Amniotic stem cell (primary cell): ENCODE measurements around the gene STAC3.

Experiments used
- DNase-seq: peaks from one replicate; lab custom pipeline; 2025; lab: John Stamatoyannopoulos, UW

The STAC3 gene

DNA sequence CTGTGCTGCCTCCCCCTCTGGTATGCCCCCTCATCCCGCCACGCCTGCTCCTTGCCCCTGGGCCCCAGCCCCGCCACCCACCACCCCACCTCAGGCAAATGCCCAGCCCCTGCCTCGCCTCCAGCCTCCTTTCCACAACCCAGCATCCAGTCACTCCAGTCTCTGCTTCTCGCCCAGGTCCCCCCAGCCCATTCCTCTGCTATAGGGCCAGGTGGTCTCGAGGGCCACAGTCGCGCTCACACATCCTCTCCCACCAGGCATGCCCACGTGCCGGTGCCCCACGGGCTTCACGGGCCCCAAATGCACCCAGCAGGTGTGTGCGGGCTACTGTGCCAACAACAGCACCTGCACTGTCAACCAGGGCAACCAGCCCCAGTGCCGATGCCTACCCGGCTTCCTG, 40.5 kb downstream of the STAC3 start:
- no peak for DNase-seq

DNA sequence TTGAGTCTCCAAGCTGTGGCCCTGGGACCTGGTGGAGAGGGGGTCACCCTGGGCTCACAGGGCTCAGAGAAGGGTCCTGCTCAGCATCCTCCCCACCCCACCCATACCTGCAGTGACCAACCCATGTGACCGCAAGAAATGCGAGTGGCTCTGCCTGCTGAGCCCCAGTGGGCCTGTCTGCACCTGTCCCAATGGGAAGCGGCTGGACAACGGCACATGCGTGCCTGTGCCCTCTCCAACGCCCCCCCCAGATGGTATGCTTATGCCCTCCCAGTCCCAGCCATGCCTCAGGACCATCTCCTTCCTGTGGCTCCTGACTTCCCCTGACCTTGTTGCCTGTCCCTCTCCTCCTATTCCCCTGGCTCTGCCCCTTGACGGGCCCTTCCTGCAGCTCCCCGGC, 41.1 kb downstream of the STAC3 start:
- DNase-seq: no peak

DNA sequence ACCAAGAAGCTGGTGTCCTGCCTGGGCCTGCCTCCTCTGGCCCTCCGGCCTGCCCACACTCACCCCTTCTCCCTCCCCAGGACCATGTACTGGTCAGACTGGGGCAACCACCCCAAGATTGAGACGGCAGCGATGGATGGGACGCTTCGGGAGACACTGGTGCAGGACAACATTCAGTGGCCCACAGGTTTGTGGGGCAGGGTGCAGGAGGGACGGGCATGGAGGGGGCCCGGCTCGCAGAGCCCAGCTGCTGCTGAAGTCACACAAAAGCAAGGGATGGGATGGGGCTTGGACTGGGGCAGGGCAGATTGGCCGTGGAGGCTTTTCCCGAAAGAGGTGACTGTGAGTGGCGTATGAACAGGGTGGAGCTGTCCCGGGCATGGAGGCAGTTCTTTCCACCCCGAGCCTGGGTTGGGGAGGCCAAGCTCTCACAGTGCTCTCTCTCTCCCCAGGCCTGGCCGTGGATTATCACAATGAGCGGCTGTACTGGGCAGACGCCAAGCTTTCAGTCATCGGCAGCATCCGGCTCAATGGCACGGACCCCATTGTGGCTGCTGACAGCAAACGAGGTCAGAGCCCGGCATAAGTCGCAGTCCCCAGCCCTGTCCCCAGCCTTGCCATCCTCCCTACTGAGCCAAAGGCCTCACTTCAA, 42.2 kb downstream of the STAC3 start:
- DNase-seq: no peak

DNA sequence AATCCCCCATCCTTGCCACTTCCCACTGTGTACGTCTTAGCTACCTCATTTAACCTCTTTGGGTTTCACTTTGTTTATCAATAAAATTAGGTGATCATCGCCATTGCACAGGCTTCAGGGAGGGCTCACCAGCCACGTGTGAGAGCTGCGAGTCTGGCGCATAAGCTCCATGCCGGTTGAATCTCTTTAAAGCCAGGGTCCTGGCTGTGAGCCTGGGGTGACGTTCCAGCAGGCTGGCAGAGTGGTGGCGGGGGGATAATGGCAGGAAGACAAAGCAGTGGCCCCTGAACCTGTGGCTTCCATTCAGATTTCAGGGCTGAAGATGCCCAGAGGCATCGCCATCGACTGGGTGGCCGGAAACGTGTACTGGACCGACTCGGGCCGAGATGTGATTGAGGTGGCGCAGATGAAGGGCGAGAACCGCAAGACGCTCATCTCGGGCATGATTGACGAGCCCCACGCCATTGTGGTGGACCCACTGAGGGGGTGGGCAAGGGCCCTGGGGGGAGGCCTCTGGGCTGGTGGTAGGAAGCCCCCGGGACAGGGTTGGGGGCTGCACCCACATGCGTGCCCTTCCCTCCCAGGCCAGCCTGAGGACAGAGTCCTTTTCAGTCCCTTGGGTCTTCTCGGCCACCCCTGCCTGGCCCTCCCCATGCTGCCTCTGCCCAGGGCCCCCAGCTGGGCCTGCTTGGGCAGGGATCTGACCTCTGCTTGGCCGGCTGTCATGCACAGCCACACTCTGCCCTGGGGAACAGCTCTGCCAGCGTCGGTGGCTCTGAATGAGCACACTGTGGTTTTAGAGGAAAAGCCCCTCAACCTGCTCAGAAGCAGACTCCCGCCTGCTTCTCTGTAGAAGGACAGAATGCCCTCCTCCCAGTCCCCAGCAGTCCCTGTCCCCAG, 43.0 kb downstream of the STAC3 start:
- no peak for DNase-seq

DNA sequence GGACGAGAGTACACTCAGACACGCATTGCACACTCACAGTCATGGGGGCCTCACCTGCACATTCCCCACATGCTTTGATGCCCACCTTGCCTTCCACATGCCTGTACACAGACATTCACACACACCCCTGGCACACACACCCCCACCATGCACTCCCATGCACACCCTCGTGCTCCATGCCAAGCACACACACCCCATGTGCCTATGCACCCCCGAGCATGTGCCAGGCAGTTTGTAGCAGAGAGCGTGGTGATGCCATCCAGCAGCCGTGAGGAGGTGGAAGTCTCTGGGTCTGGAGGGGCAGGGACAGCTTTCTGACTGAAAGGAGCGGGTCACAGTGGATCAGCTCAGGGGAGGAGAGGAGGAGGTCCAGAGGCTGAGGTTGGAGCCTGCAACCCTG, 45.1 kb downstream of the STAC3 start:
- DNase-seq: no peak

DNA sequence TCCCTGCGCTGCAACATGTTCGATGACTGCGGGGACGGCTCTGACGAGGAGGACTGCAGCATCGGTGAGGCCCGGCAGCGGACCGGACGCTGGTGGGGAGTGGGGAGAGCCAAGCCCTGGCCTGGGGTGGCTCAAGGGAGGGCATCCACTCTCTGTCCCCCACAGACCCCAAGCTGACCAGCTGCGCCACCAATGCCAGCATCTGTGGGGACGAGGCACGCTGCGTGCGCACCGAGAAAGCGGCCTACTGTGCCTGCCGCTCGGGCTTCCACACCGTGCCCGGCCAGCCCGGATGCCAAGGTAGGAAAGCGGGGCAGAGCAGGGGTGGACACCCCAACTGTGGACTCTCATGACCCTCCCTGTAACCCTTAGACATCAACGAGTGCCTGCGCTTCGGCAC, 45.8 kb downstream of the STAC3 start:
- no peak for DNase-seq

DNA sequence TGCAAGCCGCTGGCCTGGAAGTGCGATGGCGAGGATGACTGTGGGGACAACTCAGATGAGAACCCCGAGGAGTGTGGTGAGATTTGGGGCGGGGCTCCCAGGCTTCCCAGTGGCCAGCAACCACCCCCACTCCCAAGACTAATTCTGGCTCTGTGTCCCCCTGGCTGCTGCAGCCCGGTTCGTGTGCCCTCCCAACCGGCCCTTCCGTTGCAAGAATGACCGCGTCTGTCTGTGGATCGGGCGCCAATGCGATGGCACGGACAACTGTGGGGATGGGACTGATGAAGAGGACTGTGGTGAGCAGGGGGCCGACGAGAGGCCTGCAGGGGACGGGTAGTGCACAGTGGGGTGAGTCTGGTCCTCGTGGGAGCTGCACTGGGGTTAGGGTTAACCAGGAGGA, 46.5 kb downstream of the STAC3 start:
- DNase-seq: no peak

DNA sequence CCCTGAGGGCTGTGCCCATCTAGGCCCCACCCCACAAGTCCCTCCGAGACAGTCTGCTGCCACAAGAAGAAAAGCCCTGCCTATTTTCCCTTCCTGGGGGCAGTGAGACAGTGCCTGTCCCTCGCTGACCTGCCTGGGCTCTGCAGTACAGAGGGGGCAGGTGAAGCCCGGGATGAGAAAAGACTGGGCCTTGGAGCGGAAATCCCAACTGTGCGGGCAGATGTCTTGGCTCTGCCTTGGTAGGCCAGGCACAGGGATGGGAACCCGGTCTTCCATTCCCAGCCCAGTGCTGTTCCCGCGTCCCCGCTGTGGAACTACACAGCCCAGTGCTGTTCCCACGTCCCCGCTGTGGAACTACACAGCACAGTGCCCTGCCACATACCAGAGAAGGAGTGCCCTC, 47.2 kb downstream of the STAC3 start:
- no peak for DNase-seq

DNA sequence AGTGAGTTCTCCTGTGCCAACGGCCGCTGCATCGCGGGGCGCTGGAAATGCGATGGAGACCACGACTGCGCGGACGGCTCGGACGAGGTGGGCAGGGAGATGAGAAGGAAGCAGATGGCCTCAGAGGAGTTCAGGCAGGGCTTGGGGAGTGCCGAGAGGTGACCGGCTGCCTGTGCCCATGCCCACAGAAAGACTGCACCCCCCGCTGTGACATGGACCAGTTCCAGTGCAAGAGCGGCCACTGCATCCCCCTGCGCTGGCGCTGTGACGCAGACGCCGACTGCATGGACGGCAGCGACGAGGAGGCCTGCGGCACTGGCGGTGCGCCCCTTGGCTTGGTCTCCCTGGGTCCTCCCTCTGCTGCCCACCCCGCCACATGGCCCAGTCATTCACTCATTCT, 47.8 kb downstream of the STAC3 start:
- DNase-seq: no peak

DNA sequence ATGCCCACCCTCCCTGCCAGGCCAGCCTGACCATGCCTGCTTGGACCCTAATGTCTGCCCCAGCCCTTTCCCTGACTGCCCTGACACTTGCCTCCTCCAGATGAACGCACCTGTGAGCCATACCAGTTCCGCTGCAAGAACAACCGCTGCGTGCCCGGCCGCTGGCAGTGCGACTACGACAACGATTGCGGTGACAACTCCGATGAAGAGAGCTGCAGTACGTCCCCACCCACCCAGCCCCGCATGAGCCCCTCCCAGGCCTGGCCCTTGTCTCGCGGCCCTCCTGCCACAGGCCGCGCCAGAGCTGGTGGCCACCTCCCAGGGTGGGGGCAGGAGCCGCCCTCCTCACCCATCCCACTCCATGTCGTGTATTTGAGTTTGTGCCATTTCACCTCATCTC, 48.7 kb downstream of the STAC3 start:
- no peak for DNase-seq

DNA sequence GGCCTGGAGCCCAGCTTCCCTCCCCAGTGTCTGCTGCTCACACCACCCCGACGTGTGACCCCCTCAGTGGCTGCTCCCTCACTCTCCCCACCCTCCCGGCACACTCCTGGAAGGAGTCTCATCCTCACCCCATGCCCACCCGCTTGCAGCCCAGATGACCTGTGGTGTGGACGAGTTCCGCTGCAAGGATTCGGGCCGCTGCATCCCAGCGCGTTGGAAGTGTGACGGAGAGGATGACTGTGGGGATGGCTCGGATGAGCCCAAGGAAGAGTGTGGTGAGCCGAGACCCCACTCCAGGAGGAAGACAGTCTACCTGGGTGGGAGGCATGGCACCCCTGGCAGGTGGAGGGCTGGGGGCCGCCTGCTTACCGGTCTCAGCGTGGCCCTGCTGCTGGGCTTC, 49.4 kb downstream of the STAC3 start:
- no peak for DNase-seq

DNA sequence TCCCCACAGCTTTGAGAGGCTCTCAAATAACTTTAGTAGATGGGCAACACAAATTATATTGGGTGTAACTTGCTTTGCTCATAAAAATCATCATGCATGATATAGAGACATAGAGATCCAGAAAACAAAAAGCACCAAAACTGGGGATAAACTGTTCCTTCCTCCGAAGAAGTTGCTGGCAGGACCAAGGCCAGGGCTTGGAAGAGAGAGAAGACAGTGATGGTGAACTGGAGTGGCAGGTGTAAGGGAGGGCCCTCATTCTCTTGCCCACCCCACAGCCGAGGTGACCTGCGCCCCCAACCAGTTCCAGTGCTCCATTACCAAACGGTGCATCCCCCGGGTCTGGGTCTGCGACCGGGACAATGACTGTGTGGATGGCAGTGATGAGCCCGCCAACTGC, 49.8 kb downstream of the STAC3 start:
- no peak for DNase-seq

DNA sequence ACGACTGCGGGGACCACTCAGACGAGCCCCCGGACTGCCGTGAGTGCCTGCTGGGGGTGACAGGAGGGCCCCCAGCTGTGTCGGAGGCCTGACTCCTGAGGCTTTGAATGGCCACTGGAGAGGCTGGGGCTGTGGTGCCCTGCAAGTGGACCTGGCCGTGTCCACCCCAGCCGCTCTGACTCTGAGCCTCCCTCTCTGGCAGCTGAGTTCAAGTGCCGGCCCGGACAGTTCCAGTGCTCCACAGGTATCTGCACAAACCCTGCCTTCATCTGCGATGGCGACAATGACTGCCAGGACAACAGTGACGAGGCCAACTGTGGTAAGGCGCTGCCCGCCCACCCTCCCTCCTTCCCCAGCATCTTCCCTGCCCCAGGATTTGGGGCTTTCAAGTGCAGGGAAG, 50.5 kb downstream of the STAC3 start:
- no peak for DNase-seq

DNA sequence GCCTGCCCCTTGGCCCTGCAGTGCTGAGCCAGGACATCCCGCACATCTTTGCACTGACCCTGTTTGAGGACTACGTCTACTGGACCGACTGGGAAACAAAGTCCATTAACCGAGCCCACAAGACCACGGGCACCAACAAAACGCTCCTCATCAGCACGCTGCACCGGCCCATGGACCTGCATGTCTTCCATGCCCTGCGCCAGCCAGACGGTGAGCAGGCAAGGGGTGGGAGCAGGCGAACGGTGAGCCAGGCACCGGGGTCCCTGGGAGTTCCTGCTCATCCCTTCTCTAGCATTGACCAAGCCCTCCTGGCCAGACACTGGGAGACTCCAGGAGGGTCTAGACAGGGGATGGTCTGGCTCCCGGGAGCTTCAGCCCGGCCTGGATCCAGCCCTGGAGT, 51.8 kb downstream of the STAC3 start:
- DNase-seq: no peak

DNA sequence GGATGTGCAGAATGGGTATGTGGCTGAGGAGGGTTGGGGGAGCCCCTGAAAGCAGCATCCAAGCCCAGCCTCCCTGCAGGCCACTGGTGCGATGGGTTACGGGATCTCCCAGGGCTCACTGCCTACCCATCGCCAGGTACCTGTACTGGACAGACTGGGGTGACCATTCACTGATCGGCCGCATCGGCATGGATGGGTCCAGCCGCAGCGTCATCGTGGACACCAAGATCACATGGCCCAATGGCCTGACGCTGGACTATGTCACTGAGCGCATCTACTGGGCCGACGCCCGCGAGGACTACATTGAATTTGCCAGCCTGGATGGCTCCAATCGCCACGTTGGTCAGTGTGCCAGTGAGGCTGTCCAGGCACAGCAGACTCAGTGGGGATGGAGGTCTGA, 52.7 kb downstream of the STAC3 start:
- DNase-seq: no peak

DNA sequence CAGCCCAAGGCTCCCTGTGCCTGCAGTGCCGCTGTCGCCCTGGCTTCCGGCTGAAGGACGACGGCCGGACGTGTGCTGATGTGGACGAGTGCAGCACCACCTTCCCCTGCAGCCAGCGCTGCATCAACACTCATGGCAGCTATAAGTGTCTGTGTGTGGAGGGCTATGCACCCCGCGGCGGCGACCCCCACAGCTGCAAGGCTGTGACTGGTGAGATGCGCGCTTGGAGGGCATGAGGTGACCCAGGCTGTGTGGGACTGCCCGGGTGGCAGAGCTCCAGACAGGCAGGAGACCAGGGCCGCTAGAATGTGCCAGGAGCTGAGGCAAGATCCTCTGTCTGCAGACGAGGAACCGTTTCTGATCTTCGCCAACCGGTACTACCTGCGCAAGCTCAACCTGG, 54.0 kb downstream of the STAC3 start:
- DNase-seq: no peak

DNA sequence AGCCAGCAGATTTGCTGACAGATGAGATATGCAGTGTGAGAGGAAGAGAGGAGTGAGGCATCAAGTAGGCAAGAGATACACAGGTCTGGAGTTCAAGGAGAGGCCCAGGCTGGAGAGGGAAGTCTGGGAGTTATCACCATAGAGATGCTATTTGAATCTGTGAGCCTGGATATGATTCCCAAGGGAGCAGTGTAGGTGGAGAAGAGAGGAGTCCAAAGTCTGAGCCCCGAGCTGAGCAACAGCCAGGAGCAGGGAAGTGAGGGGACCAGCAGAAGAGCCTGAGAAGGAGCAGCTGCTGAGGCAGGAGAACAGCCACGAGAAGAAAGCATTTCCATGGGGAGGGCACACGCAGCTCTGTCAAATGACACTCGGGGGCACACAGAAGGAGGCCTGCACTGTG, 54.5 kb downstream of the STAC3 start:
- no peak for DNase-seq

DNA sequence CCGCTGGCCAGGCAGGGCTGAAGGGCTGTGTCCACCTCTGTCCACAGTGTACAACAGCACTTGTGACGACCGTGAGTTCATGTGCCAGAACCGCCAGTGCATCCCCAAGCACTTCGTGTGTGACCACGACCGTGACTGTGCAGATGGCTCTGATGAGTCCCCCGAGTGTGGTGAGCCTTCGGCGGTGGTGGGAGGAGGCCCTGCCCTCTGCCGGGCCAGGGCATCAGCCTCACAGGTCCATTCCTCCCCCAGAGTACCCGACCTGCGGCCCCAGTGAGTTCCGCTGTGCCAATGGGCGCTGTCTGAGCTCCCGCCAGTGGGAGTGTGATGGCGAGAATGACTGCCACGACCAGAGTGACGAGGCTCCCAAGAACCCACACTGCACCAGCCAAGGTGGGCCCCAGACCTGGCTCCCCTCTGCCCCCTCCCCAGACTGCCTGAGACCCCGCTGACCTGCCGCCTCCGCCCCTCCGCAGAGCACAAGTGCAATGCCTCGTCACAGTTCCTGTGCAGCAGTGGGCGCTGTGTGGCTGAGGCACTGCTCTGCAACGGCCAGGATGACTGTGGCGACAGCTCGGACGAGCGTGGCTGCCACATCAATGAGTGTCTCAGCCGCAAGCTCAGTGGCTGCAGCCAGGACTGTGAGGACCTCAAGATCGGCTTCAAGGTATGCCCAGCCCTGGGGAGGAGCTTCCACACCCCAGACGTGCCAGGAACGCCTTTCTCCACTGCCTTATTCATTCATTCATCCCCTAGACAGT, 55.2 kb downstream of the STAC3 start:
- no peak for DNase-seq

DNA sequence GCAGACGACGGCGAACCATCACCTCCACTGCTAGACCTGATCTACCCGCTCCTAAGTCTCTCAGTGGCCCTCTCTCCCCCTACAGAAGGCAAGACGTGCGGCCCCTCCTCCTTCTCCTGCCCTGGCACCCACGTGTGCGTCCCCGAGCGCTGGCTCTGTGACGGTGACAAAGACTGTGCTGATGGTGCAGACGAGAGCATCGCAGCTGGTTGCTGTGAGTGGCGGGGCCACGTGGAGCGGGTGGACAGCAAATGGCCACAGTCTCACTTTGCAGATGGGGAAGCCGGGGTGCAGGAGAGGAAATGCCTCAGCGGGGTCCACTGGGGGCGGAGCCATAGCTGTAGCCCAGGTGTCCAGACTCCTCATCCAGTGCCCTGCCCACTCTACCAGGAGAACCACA, 55.8 kb downstream of the STAC3 start:
- DNase-seq: no peak

DNA sequence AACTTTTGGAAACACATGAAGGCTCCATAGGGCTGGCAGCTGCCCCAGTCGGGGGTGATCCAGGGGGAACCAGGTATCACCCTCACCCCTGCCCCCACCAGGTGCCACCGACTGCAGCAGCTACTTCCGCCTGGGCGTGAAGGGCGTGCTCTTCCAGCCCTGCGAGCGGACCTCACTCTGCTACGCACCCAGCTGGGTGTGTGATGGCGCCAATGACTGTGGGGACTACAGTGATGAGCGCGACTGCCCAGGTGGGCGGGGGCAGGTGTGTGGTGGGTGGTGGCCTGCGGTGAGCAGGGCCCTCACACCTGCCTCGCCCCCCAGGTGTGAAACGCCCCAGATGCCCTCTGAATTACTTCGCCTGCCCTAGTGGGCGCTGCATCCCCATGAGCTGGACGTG, 56.7 kb downstream of the STAC3 start:
- no peak for DNase-seq

DNA sequence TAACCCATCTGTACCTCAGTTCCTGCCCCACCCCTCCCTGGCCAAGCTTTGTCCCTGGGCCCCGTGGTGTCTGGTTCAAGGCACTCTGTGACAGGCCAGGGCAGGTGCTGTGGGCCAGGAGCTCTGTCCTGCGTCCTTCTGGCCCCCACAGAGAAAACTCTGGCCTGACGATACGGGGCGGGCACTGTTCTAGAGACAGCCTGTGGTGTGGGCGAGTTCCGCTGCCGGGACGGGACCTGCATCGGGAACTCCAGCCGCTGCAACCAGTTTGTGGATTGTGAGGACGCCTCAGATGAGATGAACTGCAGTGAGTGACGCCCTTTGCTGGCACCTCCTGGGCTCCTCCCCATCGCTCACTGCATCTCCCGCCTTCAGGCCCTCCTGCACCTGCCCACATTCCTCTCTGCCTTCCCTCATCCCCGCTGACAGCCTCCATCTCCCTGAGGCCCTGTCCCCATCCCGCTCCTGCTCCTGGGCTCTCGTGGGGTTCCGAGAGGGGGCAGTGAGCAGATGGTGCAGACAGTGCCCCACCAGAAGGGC, 57.2 kb downstream of the STAC3 start:
- no peak for DNase-seq
